Liver (tissue), 9 donors: ENCODE data around the gene FA2H. TPM values are rescaled to one million over a fixed set of nuclear protein-coding genes. Genes with fewer than 3 reads are reported as not detected.

ENCODE experiments used
- DNase-seq: peaks from one replicate; pipeline ENCODE4 v3.0.0-alpha.2; 2017; ENCODE audit warnings: low spot score
- H3K27ac ChIP-seq, 2 donors: one replicate each; pipeline ENCODE4 v1.7.0; 2013; ENCODE audit warnings: inconsistent platforms in 2 of 2, low read length in 2 of 2, control low read depth in 1 of 2, low read depth in 1 of 2, mild to moderate bottlenecking in 1 of 2
- H3K27me3 ChIP-seq, 4 donors: one replicate each; pipeline versions ENCODE4 v1.6.1 to v1.7.0; 2013; ENCODE audit warnings: low read length in 3 of 4, inconsistent platforms in 1 of 4, mild to moderate bottlenecking in 1 of 4, moderate library complexity in 1 of 4; ENCODE audit not compliant: control insufficient read depth in 4 of 4, insufficient read depth in 4 of 4
- H3K36me3 ChIP-seq, 4 donors: one replicate each; pipeline versions ENCODE4 v1.6.1 to v1.7.0; 2013; ENCODE audit warnings: low read length in 3 of 4, mild to moderate bottlenecking in 3 of 4, low read depth in 1 of 4, moderate library complexity in 1 of 4; ENCODE audit not compliant: control insufficient read depth in 4 of 4, insufficient read depth in 3 of 4
- H3K4me1 ChIP-seq, 4 donors: one replicate each; pipeline versions ENCODE4 v1.6.1 to v1.7.0; 2013; ENCODE audit warnings: low read length in 3 of 4, mild to moderate bottlenecking in 3 of 4, moderate library complexity in 1 of 4; ENCODE audit not compliant: control insufficient read depth in 4 of 4, insufficient read depth in 4 of 4
- H3K4me3 ChIP-seq, 3 donors: one replicate each; pipeline versions ENCODE4 v1.6.1 to v1.7.0; 2013; ENCODE audit warnings: low read length in 3 of 3, control low read depth in 1 of 3, low read depth in 1 of 3, mild to moderate bottlenecking in 1 of 3
- H3K9ac ChIP-seq, 2 donors: one replicate each; pipeline ENCODE4 v1.7.0; 2013; ENCODE audit warnings: low read length in 2 of 2, mild to moderate bottlenecking in 2 of 2, moderate library complexity in 2 of 2, control low read depth in 1 of 2, low read depth in 1 of 2
- H3K9me3 ChIP-seq, 4 donors: one replicate each; pipeline versions ENCODE4 v1.6.1 to v1.7.0; 2013; ENCODE audit warnings: low read length in 3 of 4; ENCODE audit not compliant: control insufficient read depth in 4 of 4
- ATF3 ChIP-seq: IDR thresholded peaks from 2 replicates; pipeline ENCODE4 v1.6.1; 2016; ENCODE audit warnings: antibody characterized with exemption
- CTCF ChIP-seq: fragments of 150-350 bp; IDR thresholded peaks from 2 replicates; pipeline ENCODE4 v1.5.1; 2017; ENCODE audit warnings: improper control_type of control experiment, low read depth, low read length; ENCODE audit not compliant: missing input control
- FOXA2 ChIP-seq: IDR thresholded peaks from 2 replicates; pipeline ENCODE4 v1.6.1; 2016; ENCODE audit warnings: antibody characterized with exemption
- GABPA ChIP-seq, 2 donors: IDR thresholded peaks in 1 of 2; conservative IDR thresholded peaks in 1 of 2; 2 replicates each; pipeline ENCODE4 v1.6.1; 2016; ENCODE audit warnings: antibody characterized with exemption in 2 of 2, mild to moderate bottlenecking in 1 of 2, moderate library complexity in 1 of 2
- HNF4A ChIP-seq, 2 donors: conservative IDR thresholded peaks; 2 replicates each; pipeline ENCODE4 v1.6.1; 2016; ENCODE audit warnings: antibody characterized with exemption in 2 of 2, mild to moderate bottlenecking in 2 of 2
- HNF4G ChIP-seq: IDR thresholded peaks from 2 replicates; pipeline ENCODE4 v1.6.1; 2016; ENCODE audit warnings: antibody characterized with exemption
- JUND ChIP-seq, 2 donors: IDR thresholded peaks; 2 replicates each; pipeline ENCODE4 v1.6.1; 2016; ENCODE audit warnings: antibody characterized with exemption in 2 of 2
- MAX ChIP-seq: IDR thresholded peaks from 2 replicates; pipeline ENCODE4 v1.6.1; 2016; ENCODE audit warnings: antibody characterized with exemption
- NR2F2 ChIP-seq: IDR thresholded peaks from 2 replicates; pipeline ENCODE4 v1.6.1; 2016; ENCODE audit warnings: antibody characterized with exemption
- RAD21 ChIP-seq, 2 donors: IDR thresholded peaks; 2 replicates each; pipeline ENCODE4 v1.6.1; 2016; ENCODE audit warnings: antibody characterized with exemption in 2 of 2, mild to moderate bottlenecking in 2 of 2
- REST ChIP-seq: IDR thresholded peaks from 2 replicates; pipeline ENCODE4 v1.6.1; 2016; ENCODE audit warnings: antibody characterized with exemption, mild to moderate bottlenecking
- RXRA ChIP-seq, 2 donors: IDR thresholded peaks; 2 replicates each; pipeline ENCODE4 v1.6.1; 2017 to 2018; ENCODE audit warnings: antibody characterized with exemption in 2 of 2, mild to moderate bottlenecking in 1 of 2
- SP1 ChIP-seq: IDR thresholded peaks from 2 replicates; pipeline ENCODE4 v1.6.1; 2018; ENCODE audit warnings: antibody characterized with exemption, mild to moderate bottlenecking
- TAF1 ChIP-seq: conservative IDR thresholded peaks from 2 replicates; pipeline ENCODE4 v1.6.1; 2016; ENCODE audit warnings: antibody characterized with exemption, mild to moderate bottlenecking
- YY1 ChIP-seq: IDR thresholded peaks from 2 replicates; pipeline ENCODE4 v1.6.1; 2016; ENCODE audit warnings: antibody characterized with exemption, mild to moderate bottlenecking
- WGBS: extraction: QIAGEN DNeasy Blood & Tissue Kit; methylation state at CpG from one replicate; pipeline ENCODE4 v1.1.7; 2013; 5-methylcytosine and 5-hydroxymethylcytosine counted together
- polyA plus RNA-seq, 2 donors: library from polyadenylated mRNA; stranded (reverse) in 1 of 2; unstranded in 1 of 2; fragments of 200-250 nt in 1 of 2; fragments of >200 nt in 1 of 2; fragmentation: Nextera tagmentation in 1 of 2; extraction: Ambion mirVana in 1 of 2; gene quantifications; one replicate each; pipeline versions ENCODE4 v1.2.1 to v1.2.3, GENCODE V29; 2013 to 2015
- total RNA-seq, 2 donors: library from RNA; depleted of rRNA; stranded (reverse); fragments of >200 nt; gene quantifications; one replicate each; pipeline ENCODE4 v1.2.3, GENCODE V29; 2014
- donor health status: healthy.
- donor health status: healthy.
- donor health status: healthy.
- donor health status: healthy.
- donor health status: healthy.

Gene FA2H
- total and polyA plus RNA-seq, 4 donors = 0.02 to 0.17 (median 0.14) TPM; not detected in 1

- no peak overlapping the region for H3K27ac ChIP-seq
- TF ChIP-seq SP1 = no peak
- no peaks in the 10 kb centered on the region for H3K9me3 ChIP-seq
- no peaks in the 10 kb centered on the region for H3K4me1 ChIP-seq
- no peak overlapping the region for H3K9ac ChIP-seq
- 77% methylated on average over 5 of the region's 5 CpGs for WGBS
- no peaks in the 10 kb centered on the region for H3K36me3 ChIP-seq
- DNase-seq = no peak
- H3K4me3 ChIP-seq = no peak overlapping the region
- no peaks in the 10 kb centered on the region for H3K27me3 ChIP-seq
Observed at GRCh38 chr16:74752756-74753155, 21.9 kb downstream of the FA2H start.

- Histone ChIP-seq H3K36me3 (no peaks in the 10 kb centered on the region), H3K4me1 (no peaks in the 10 kb centered on the region), H3K4me3 (no peak overlapping the region), H3K27me3 (no peaks in the 10 kb centered on the region), H3K9ac (no peak overlapping the region), H3K9me3 (no peaks in the 10 kb centered on the region), H3K27ac (no peak overlapping the region)
- DNase-seq = no peak
- no peak for TF ChIP-seq FOXA2
- no peak for TF ChIP-seq GABPA (IDR thresholded peaks at IDR 0.05 in 1 of 2, conservative IDR thresholded peaks at IDR 0.05 in 1 of 2)
- TF ChIP-seq TAF1 = no peak
- TF ChIP-seq REST = no peak
- no peak for TF ChIP-seq RXRA (IDR thresholded peaks at IDR 0.05)
- no peak for TF ChIP-seq ATF3
- no peak for TF ChIP-seq RAD21 (IDR thresholded peaks at IDR 0.05)
- no peak for TF ChIP-seq NR2F2
- TF ChIP-seq MAX = no peak
- TF ChIP-seq HNF4G = no peak
- no peak for TF ChIP-seq JUND (IDR thresholded peaks at IDR 0.05)
- no peak for TF ChIP-seq HNF4A (conservative IDR thresholded peaks at IDR 0.05)
- TF ChIP-seq SP1 = no peak
- WGBS = 93% methylated on average over 2 of the region's 2 CpGs
Observed at GRCh38 chr16:74752258-74752657, 22.4 kb downstream of the FA2H start.

GRCh38 chr16:74751658-74752057 lies 23.0 kb downstream of the FA2H start:
- Histone ChIP-seq H3K9ac (no peak overlapping the region), H3K27ac (no peak overlapping the region), H3K36me3 (no peaks in the 10 kb centered on the region), H3K4me1 (no peaks in the 10 kb centered on the region), H3K4me3 (no peak overlapping the region), H3K9me3 (no peaks in the 10 kb centered on the region), H3K27me3 (no peaks in the 10 kb centered on the region)
- no peak for DNase-seq
- 83% methylated on average over 5 of the region's 5 CpGs for WGBS
- TF ChIP-seq YY1 = no peak
- no peak for TF ChIP-seq ATF3
- TF ChIP-seq MAX = no peak
- no peak for TF ChIP-seq NR2F2
- TF ChIP-seq RXRA (IDR thresholded peaks at IDR 0.05) = no peak
- TF ChIP-seq CTCF = no peak
- TF ChIP-seq REST = no peak
- TF ChIP-seq HNF4A (conservative IDR thresholded peaks at IDR 0.05) = no peak
- no peak for TF ChIP-seq SP1
- TF ChIP-seq GABPA (IDR thresholded peaks at IDR 0.05 in 1 of 2, conservative IDR thresholded peaks at IDR 0.05 in 1 of 2) = no peak
- TF ChIP-seq HNF4G = no peak
- no peak for TF ChIP-seq TAF1
- TF ChIP-seq JUND (IDR thresholded peaks at IDR 0.05) = no peak
- no peak for TF ChIP-seq FOXA2
